ENCODE results near the gene SMARCD1. TPM values are rescaled to one million over a fixed set of nuclear protein-coding genes. Genes with fewer than 3 reads are reported as not detected.

The SMARCD1 gene
- total RNA-seq, 4 donors from 2014 or later, result 20.3 to 72.4 (median 45.2) TPM

DNA sequence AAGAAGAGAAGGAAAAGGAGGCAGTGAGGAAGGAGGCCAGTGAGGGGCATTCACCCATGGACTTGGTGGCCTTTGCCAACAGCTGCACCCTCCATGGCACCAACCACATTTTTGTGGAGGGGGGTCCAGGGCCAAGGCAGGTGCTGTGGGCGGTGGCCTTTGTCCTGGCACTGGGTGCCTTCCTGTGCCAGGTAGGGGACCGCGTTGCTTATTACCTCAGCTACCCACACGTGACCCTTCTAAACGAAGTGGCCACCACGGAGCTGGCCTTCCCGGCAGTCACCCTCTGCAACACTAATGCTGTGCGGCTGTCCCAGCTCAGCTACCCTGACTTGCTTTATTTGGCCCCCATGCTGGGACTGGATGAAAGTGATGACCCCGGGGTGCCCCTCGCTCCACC, 11.4 kb upstream of the SMARCD1 start:
- no peak overlapping the region for H3K4me3 ChIP-seq
- intact Hi-C loops (cut with DNase I), result loop anchor here (2.0 kb wide), 1 partner anchor 101 kb away; no protein-coding TSS in a partner anchor
- no peak for DNase-seq (ENCODE audit: extremely low spot score)
- WGBS, result 84% methylated on average over 5 of the region's 10 CpGs
- H3K36me3 ChIP-seq, result no peaks in the 10 kb centered on the region
- no peaks in the 10 kb centered on the region for H3K27me3 ChIP-seq
- TF ChIP-seq EP300 (IDR thresholded peaks at IDR 0.05) (no peak), POLR2A (IDR thresholded peaks at IDR 0.05; ENCODE audit: low read depth) (no peak), POLR2AphosphoS5 (IDR thresholded peaks at IDR 0.05) (no peak)
- TF ChIP-seq, protein P1, sequence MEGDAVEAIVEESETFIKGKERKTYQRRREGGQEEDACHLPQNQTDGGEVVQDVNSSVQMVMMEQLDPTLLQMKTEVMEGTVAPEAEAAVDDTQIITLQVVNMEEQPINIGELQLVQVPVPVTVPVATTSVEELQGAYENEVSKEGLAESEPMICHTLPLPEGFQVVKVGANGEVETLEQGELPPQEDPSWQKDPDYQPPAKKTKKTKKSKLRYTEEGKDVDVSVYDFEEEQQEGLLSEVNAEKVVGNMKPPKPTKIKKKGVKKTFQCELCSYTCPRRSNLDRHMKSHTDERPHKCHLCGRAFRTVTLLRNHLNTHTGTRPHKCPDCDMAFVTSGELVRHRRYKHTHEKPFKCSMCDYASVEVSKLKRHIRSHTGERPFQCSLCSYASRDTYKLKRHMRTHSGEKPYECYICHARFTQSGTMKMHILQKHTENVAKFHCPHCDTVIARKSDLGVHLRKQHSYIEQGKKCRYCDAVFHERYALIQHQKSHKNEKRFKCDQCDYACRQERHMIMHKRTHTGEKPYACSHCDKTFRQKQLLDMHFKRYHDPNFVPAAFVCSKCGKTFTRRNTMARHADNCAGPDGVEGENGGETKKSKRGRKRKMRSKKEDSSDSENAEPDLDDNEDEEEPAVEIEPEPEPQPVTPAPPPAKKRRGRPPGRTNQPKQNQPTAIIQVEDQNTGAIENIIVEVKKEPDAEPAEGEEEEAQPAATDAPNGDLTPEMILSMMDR (IDR thresholded peaks at IDR 0.05), result no peak
- H3K4me1 ChIP-seq, result peaks cover 3 to 18% (median 15%) of the 10 kb centered on the region in 4 donors
- no peaks in the 10 kb centered on the region for H3K9me3 ChIP-seq
- no peak overlapping the region for H3K27ac ChIP-seq (replicated peaks in 1 of 4)

DNA sequence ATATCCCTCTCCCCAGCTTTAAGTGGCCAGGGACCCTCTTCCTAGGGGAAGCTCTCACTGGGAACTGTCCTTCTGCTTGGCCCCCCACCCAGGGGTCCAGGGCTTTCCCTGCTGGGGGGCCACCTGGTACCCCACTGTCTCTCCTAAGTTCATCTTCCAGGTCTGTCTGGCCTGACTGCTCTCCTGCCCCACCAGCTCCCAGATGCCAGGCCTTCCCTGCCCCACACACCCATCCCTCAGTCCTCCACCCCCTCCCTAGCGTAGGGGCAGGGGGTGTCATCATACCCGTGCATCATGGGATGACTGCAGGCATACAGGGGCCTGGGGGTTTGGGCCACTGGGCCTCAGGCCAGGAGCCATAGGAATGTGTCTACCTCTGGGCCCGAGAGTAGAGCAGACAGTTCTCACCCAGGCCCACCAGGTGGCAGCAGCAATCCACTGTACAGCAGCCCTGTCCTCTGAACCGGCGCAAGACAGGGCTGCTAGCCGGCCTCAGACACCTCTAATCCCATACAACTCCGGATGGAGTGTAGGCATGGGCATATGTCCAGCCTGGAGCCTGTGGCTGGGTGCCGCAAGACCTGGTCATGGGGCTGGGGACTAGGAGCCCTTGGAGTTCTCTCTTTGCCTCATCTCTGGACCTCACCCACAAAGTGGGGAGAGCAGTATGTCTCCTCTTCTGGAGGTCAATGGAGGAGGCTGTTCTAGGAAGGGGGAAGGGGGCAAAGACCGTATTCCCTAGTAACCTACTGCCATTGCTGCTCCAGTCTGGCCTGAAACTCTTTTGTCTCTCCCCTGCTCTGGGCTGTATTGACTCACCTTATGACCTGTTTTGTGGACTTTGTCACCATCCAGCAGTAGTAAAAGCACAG, 10.0 kb upstream of the SMARCD1 start:
- Histone ChIP-seq H3K9me3 (no peaks in the 10 kb centered on the region), H3K36me3 (no peaks in the 10 kb centered on the region), H3K27ac (replicated peaks in 1 of 4) (no peak overlapping the region), H3K4me3 (no peak overlapping the region), H3K4me1 (peaks cover 3 to 17% (median 13%) of the 10 kb centered on the region in 4 donors), H3K27me3 (no peaks in the 10 kb centered on the region)
- TF ChIP-seq EP300 (IDR thresholded peaks at IDR 0.05), result no peak
- TF ChIP-seq POLR2AphosphoS5 (IDR thresholded peaks at IDR 0.05), result no peak
- TF ChIP-seq, protein P1 (IDR thresholded peaks at IDR 0.05), result peak in 2 of 3 experiments; percentile 91 to 98
- TF ChIP-seq POLR2A (IDR thresholded peaks at IDR 0.05; ENCODE audit: low read depth), result no peak
- DNase-seq (ENCODE audit: extremely low spot score), result peak; percentile 95
- intact Hi-C loops (cut with DNase I), result loop anchor here (2.0 to 5.0 kb wide), 2 partner anchors 100 to 237 kb away; no protein-coding TSS in a partner anchor
- 22% methylated on average over 4 of the region's 9 CpGs for WGBS

DNA sequence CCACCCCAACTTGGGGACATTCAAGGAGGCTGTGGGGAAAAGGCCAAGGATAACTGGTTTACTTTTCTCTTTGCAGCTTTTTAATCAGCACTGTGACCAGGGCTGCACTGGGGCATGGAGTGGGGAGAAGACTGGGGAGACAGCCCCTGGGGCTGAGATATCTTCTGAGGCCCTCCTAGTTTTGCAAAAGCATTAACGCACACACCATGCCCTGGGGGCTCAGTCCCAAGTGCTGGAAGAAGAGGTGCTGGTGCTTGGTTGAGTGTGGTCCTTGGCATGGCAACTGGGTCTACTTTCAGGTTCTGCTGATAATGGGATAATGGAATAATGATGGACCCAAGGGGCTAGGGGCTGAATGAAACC, 9.4 kb upstream of the SMARCD1 start:
- Histone ChIP-seq H3K4me1 (peaks cover 3 to 11% (median 7%) of the 10 kb centered on the region in 4 donors), H3K4me3 (no peak overlapping the region), H3K36me3 (no peaks in the 10 kb centered on the region), H3K27ac (replicated peaks in 1 of 4) (no peak overlapping the region), H3K27me3 (no peaks in the 10 kb centered on the region), H3K9me3 (no peaks in the 10 kb centered on the region)
- TF ChIP-seq POLR2A (IDR thresholded peaks at IDR 0.05; ENCODE audit: low read depth), result no peak
- TF ChIP-seq, protein P1 (IDR thresholded peaks at IDR 0.05), result no peak
- no peak for TF ChIP-seq EP300 (IDR thresholded peaks at IDR 0.05)
- TF ChIP-seq POLR2AphosphoS5 (IDR thresholded peaks at IDR 0.05), result no peak
- DNase-seq (ENCODE audit: extremely low spot score), result no peak
- 92% methylated on average over 1 of the region's 1 CpG for WGBS
- intact Hi-C loops (cut with DNase I), result loop anchor here (2.0 to 5.0 kb wide), 2 partner anchors 99 to 237 kb away; no protein-coding TSS in a partner anchor

DNA sequence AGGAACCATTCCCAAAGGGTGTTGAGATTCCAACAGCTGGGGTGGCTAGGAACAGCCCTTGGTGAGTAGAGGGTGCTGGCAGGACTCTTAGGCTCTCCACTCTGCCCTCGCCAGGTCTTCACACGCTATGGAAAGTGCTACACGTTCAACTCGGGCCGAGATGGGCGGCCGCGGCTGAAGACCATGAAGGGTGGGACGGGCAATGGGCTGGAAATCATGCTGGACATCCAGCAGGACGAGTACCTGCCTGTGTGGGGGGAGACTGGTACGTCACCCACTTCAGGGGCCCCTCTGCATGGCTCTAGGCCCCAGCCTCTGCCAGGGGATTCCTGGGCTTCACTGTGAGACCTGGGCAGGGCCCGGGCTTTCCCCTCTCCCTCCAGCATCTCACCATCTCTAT, 8.0 kb upstream of the SMARCD1 start:
- Histone ChIP-seq H3K27ac (replicated peaks in 1 of 4) (no peak overlapping the region), H3K27me3 (no peaks in the 10 kb centered on the region), H3K36me3 (no peaks in the 10 kb centered on the region), H3K4me3 (no peak overlapping the region), H3K9me3 (no peaks in the 10 kb centered on the region), H3K4me1 (peaks cover 3 to 10% (median 9%) of the 10 kb centered on the region in 4 donors)
- WGBS, result 87% methylated on average over 12 of the region's 12 CpGs
- intact Hi-C loops (cut with DNase I), result loop anchor here (5.0 kb wide), 1 partner anchor 235 kb away; no protein-coding TSS in a partner anchor
- no peak for DNase-seq (ENCODE audit: extremely low spot score)
- TF ChIP-seq EP300 (IDR thresholded peaks at IDR 0.05) (no peak), POLR2A (IDR thresholded peaks at IDR 0.05; ENCODE audit: low read depth) (no peak), POLR2AphosphoS5 (IDR thresholded peaks at IDR 0.05) (no peak)
- TF ChIP-seq, protein P1 (IDR thresholded peaks at IDR 0.05), result no peak

Data from esophagus muscularis mucosa (tissue), 4 donors.